Astrocyte (in vitro differentiated cells and primary cell): ENCODE data around the gene PCBP4. TPM values are rescaled to one million over a fixed set of nuclear protein-coding genes. Genes with fewer than 3 reads are reported as not detected.

Experiments
- DNase-seq: peaks from one replicate; pipeline ENCODE4 v3.0.0-alpha.2; 2010; ENCODE audit warnings: low read depth
- FAIRE-seq: peaks from 2 replicates; lab custom pipeline; 2011; peaks lifted over from hg19 to GRCh38; lab: Jason Lieb, UNC
- H2AFZ ChIP-seq: 2 replicates; pipeline ENCODE4 v1.6.0; 2012; ENCODE audit warnings: low read depth, low read length, inconsistent platforms
- H3K27ac ChIP-seq: 2 replicates; pipeline ENCODE4 v1.5.1; 2011; ENCODE audit warnings: low read depth, low read length, inconsistent platforms
- H3K27me3 ChIP-seq: 2 replicates; pipeline ENCODE4 v1.6.0; 2011; ENCODE audit warnings: low read length, inconsistent platforms; ENCODE audit not compliant: insufficient read depth
- H3K36me3 ChIP-seq: 2 replicates; pipeline ENCODE4 v1.5.1; 2011; ENCODE audit warnings: low read length, inconsistent platforms; ENCODE audit not compliant: insufficient read depth
- H3K4me1 ChIP-seq: 2 replicates; pipeline ENCODE4 v1.5.1; 2011; ENCODE audit warnings: low read length, inconsistent platforms; ENCODE audit not compliant: insufficient read depth
- H3K4me2 ChIP-seq: 2 replicates; pipeline ENCODE4 v1.6.0; 2012; ENCODE audit warnings: low read length, inconsistent platforms
- H3K4me3 ChIP-seq: 2 replicates; pipeline ENCODE4 v1.5.1; 2011; ENCODE audit warnings: low read depth, mild to moderate bottlenecking, low read length, inconsistent platforms; ENCODE audit not compliant: insufficient read depth
- H3K79me2 ChIP-seq: 2 replicates; pipeline ENCODE4 v1.6.0; 2012; ENCODE audit warnings: mild to moderate bottlenecking, low read length, inconsistent platforms; ENCODE audit not compliant: insufficient read depth
- H3K9ac ChIP-seq: 2 replicates; pipeline ENCODE4 v1.6.0; 2012; ENCODE audit warnings: mild to moderate bottlenecking, low read length, inconsistent platforms
- H3K9me3 ChIP-seq: 2 replicates; pipeline ENCODE4 v1.5.1; 2012; ENCODE audit warnings: low read depth, mild to moderate bottlenecking, low read length, inconsistent platforms; ENCODE audit not compliant: insufficient read depth
- H4K20me1 ChIP-seq: 2 replicates; pipeline ENCODE4 v1.6.0; 2012; ENCODE audit warnings: low read length, inconsistent platforms; ENCODE audit not compliant: insufficient read depth
- H3K27ac Mint-ChIP-seq: one replicate; pipeline ENCODE4 v1.8.0; 2021; ENCODE audit warnings: mild to moderate bottlenecking, mixed read lengths; ENCODE audit not compliant: unreplicated experiment
- H3K27me3 Mint-ChIP-seq: one replicate; pipeline ENCODE4 v1.8.0; 2021; ENCODE audit warnings: low read depth, mixed read lengths; ENCODE audit not compliant: unreplicated experiment
- H3K36me3 Mint-ChIP-seq: one replicate; pipeline ENCODE4 v1.8.0; 2021; ENCODE audit warnings: low read depth, mixed read lengths; ENCODE audit not compliant: unreplicated experiment
- H3K4me1 Mint-ChIP-seq: one replicate; pipeline ENCODE4 v1.8.0; 2021; ENCODE audit warnings: low read depth, mixed read lengths; ENCODE audit not compliant: unreplicated experiment
- H3K4me3 Mint-ChIP-seq: one replicate; pipeline ENCODE4 v1.8.0; 2021; ENCODE audit warnings: mild to moderate bottlenecking, moderate library complexity, mixed read lengths; ENCODE audit not compliant: unreplicated experiment
- H3K9me3 Mint-ChIP-seq: one replicate; pipeline ENCODE4 v1.8.0; 2021; ENCODE audit warnings: mild to moderate bottlenecking, mixed read lengths; ENCODE audit not compliant: unreplicated experiment
- EZH2 ChIP-seq: IDR thresholded peaks from 2 replicates; pipeline ENCODE4 v1.6.1; 2012; ENCODE audit warnings: mild to moderate bottlenecking, low read length, inconsistent platforms; ENCODE audit not compliant: insufficient read depth
- total RNA-seq: library from RNA; stranded (reverse); gene quantifications from 2 replicates; pipeline ENCODE4 v1.2.1, GENCODE V29; 2021
- TF ChIP-seq, protein P1 (sequence below): IDR thresholded peaks from 2 replicates; pipeline ENCODE4 v1.5.1; 2011; ENCODE audit warnings: low read depth, mild to moderate bottlenecking, inconsistent platforms, low read length, moderate library complexity; ENCODE audit not compliant: insufficient read depth

The PCBP4 gene
- total RNA-seq, 1 donor from 2014 or later, result 102 TPM

DNA sequence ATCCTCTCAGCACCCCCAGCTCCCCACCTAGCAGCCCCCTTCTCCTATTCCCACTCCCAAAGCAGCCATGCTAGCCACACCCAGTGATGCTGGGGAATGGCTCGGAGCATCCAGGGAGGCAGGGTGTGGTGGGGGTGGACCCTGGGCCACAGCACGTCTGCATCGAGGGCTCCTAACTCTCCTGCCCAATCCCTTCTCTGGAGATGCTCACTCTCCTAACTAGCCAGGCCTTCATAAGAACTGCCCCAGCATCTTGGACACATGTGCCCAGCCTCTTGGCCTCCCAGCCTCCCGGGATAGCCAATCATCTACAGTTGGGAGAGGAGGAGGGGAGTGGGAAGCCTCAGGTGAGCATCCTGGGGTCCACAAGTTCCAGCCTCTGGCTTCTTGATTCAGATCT, 2.7 kb downstream of the PCBP4 start:
- H3K9me3 Mint-ChIP-seq, result peaks cover 3% of the 10 kb centered on the region
- H3K4me3 ChIP-seq, result no peak overlapping the region
- H3K4me3 Mint-ChIP-seq, result peak overlapping the region; percentile 73

GRCh38 chr3:51963951-51964451, 3.3 kb downstream of the PCBP4 start:
- Histone ChIP-seq H3K4me1 (peaks cover 15% of the 10 kb centered on the region), H2AFZ (no peak overlapping the region), H3K9ac (no peak overlapping the region), H3K36me3 (no peaks in the 10 kb centered on the region), H3K79me2 (peaks cover 40% of the 10 kb centered on the region), H3K27me3 (no peaks in the 10 kb centered on the region), H3K4me2 (peak overlapping the region; percentile 98), H3K9me3 (no peaks in the 10 kb centered on the region), H3K4me3 (no peak overlapping the region), H3K27ac (no peak overlapping the region), H4K20me1 (peaks cover 62% of the 10 kb centered on the region)
- peaks cover 24% of the 10 kb centered on the region for H3K36me3 Mint-ChIP-seq
- FAIRE-seq (no peak), DNase-seq (no peak)
- peaks cover 3% of the 10 kb centered on the region for H3K9me3 Mint-ChIP-seq
- H3K4me1 Mint-ChIP-seq, result peaks cover 14% of the 10 kb centered on the region
- peaks cover 8% of the 10 kb centered on the region for H3K27me3 Mint-ChIP-seq
- H3K27ac Mint-ChIP-seq, result no peak overlapping the region
- TF ChIP-seq, protein P1, sequence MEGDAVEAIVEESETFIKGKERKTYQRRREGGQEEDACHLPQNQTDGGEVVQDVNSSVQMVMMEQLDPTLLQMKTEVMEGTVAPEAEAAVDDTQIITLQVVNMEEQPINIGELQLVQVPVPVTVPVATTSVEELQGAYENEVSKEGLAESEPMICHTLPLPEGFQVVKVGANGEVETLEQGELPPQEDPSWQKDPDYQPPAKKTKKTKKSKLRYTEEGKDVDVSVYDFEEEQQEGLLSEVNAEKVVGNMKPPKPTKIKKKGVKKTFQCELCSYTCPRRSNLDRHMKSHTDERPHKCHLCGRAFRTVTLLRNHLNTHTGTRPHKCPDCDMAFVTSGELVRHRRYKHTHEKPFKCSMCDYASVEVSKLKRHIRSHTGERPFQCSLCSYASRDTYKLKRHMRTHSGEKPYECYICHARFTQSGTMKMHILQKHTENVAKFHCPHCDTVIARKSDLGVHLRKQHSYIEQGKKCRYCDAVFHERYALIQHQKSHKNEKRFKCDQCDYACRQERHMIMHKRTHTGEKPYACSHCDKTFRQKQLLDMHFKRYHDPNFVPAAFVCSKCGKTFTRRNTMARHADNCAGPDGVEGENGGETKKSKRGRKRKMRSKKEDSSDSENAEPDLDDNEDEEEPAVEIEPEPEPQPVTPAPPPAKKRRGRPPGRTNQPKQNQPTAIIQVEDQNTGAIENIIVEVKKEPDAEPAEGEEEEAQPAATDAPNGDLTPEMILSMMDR, result no peak
- no peak for TF ChIP-seq EZH2
- H3K4me3 Mint-ChIP-seq, result no peak overlapping the region

More for the DNA sequence above, 2.7 kb downstream of the PCBP4 start:
- TF ChIP-seq, protein P1, result no peak
- TF ChIP-seq EZH2, result no peak
- FAIRE-seq (no peak), DNase-seq (no peak)
- Mint-ChIP-seq H3K27me3 (peaks cover 8% of the 10 kb centered on the region), H3K36me3 (peaks cover 24% of the 10 kb centered on the region), H3K27ac (no peak overlapping the region), H3K4me1 (peaks cover 14% of the 10 kb centered on the region)
- Histone ChIP-seq H3K27me3 (no peaks in the 10 kb centered on the region), H3K27ac (no peak overlapping the region), H3K4me1 (peaks cover 15% of the 10 kb centered on the region), H3K9me3 (no peaks in the 10 kb centered on the region), H3K4me2 (peak overlapping the region; percentile 98), H4K20me1 (peaks cover 64% of the 10 kb centered on the region), H3K36me3 (no peaks in the 10 kb centered on the region), H3K79me2 (peaks cover 40% of the 10 kb centered on the region), H2AFZ (no peak overlapping the region), H3K9ac (no peak overlapping the region)

GRCh38 chr3:51962854-51963530, 4.3 kb downstream of the PCBP4 start:
- no peak for DNase-seq
- H4K20me1 ChIP-seq, result peaks cover 58% of the 10 kb centered on the region
- H3K36me3 ChIP-seq, result no peaks in the 10 kb centered on the region
- H3K27ac ChIP-seq, result no peak overlapping the region
- no peak overlapping the region for H3K27ac Mint-ChIP-seq
- H3K4me1 Mint-ChIP-seq, result peaks cover 10% of the 10 kb centered on the region
- no peak overlapping the region for H3K4me3 Mint-ChIP-seq
- TF ChIP-seq EZH2, result no peak
- TF ChIP-seq, protein P1, result no peak
- H3K9me3 Mint-ChIP-seq, result peaks cover 3% of the 10 kb centered on the region
- no peak overlapping the region for H3K4me3 ChIP-seq
- H3K4me2 ChIP-seq, result no peak overlapping the region
- no peak overlapping the region for H3K9ac ChIP-seq
- peaks cover 40% of the 10 kb centered on the region for H3K79me2 ChIP-seq
- FAIRE-seq, result no peak
- H3K27me3 ChIP-seq, result no peaks in the 10 kb centered on the region
- peaks cover 8% of the 10 kb centered on the region for H3K27me3 Mint-ChIP-seq
- no peaks in the 10 kb centered on the region for H3K9me3 ChIP-seq
- peaks cover 13% of the 10 kb centered on the region for H3K4me1 ChIP-seq
- peaks cover 31% of the 10 kb centered on the region for H3K36me3 Mint-ChIP-seq
- H2AFZ ChIP-seq, result no peak overlapping the region
